Cardiac fibroblast (primary cell): Measurements from ENCODE around the gene SORBS2.
A peak's percentile ranks its signal among the peaks of the same experiment; 100 is the strongest.
"Not testable (repeated sequence)": the region's sequence is repeated elsewhere in the genome, so short reads cannot be mapped to it uniquely, and the experiment has no call there.

Experiments
- DNase-seq, 2 donors: peaks; one replicate each; pipeline versions ENCODE4 v3.0.0 to v3.0.0-alpha.2; 2010; ENCODE audit warnings: low read depth in 2 of 2
- H3K4me3 ChIP-seq, 2 donors: replicated peaks in 1 of 2; 1 replicate in 1 of 2; 2 replicates in 1 of 2; pipeline ENCODE4 v1.5.1; 2011; ENCODE audit warnings: low read depth in 2 of 2, low read length in 2 of 2, mild to moderate bottlenecking in 2 of 2, moderate library complexity in 1 of 2
- TF ChIP-seq, protein P1 (sequence below): IDR thresholded peaks from one replicate; pipeline ENCODE4 v1.5.1; 2011; ENCODE audit warnings: low read depth, mild to moderate bottlenecking, low read length, inconsistent platforms

SORBS2 gene

DNA sequence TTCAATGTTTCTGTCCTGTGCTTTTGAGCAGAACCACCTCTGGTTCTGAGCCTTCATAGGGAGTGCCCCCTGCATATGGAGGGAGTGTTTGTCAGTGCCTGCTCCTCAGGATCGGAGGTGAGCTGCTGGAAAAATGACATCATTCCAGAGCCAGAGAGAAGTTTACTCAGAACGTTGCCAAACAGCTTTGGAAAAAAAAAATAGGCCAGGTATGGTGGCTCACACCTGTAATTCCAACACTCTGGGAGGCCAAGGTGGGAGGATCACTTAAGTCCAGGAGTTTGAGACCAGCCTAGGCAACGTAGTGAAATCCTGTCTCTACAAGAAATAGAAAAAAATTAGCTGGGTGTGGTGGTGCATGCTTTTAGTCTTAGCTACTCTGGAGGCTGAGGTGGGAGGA, 249.5 kb downstream of the SORBS2 start:
- no peak for DNase-seq
- TF ChIP-seq, protein P1, sequence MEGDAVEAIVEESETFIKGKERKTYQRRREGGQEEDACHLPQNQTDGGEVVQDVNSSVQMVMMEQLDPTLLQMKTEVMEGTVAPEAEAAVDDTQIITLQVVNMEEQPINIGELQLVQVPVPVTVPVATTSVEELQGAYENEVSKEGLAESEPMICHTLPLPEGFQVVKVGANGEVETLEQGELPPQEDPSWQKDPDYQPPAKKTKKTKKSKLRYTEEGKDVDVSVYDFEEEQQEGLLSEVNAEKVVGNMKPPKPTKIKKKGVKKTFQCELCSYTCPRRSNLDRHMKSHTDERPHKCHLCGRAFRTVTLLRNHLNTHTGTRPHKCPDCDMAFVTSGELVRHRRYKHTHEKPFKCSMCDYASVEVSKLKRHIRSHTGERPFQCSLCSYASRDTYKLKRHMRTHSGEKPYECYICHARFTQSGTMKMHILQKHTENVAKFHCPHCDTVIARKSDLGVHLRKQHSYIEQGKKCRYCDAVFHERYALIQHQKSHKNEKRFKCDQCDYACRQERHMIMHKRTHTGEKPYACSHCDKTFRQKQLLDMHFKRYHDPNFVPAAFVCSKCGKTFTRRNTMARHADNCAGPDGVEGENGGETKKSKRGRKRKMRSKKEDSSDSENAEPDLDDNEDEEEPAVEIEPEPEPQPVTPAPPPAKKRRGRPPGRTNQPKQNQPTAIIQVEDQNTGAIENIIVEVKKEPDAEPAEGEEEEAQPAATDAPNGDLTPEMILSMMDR = no peak
- no peak overlapping the region for H3K4me3 ChIP-seq

DNA sequence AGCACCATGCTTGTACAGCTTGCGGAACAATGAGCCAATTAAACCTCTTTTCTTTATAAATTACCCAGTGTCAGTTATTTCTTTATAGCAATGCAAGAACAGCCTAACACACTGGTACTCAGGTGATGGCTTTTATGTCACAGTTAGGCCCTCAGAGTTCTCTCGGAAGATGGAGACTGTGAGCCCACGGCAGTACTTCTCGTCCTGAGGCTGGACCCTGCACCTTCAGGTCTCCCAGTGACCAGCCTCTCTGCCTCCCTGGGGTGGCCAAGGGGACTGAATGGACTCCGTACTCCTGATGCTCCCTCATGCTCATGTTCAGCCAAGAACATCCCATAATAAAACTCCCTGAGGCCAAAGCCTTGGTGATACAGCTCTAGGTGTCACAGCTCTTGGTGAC, 251.7 kb downstream of the SORBS2 start:
- TF ChIP-seq, protein P1 = no peak
- no peak for DNase-seq
- no peak overlapping the region for H3K4me3 ChIP-seq

DNA sequence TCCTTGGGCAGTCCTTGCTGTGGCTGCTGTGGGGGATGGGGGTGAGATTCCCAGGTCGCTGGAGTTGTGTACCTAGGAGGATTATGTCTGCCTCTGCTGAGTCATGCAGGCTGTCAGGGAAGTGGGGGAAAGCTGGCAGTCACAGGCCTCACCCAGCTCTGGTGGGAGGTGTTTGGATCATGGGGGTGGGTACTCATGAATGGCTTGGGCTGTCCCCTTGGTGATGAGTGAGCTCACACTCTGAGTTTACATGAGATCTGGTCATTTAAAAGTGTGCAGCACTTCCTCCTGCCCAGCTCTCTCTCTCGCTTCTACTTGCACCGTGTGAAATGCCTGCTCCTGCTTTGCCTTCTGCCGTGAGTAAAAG, 252.1 kb downstream of the SORBS2 start:
- no peak overlapping the region for H3K4me3 ChIP-seq
- TF ChIP-seq, protein P1 = no peak
- DNase-seq = peak; percentile 77 to 79

DNA sequence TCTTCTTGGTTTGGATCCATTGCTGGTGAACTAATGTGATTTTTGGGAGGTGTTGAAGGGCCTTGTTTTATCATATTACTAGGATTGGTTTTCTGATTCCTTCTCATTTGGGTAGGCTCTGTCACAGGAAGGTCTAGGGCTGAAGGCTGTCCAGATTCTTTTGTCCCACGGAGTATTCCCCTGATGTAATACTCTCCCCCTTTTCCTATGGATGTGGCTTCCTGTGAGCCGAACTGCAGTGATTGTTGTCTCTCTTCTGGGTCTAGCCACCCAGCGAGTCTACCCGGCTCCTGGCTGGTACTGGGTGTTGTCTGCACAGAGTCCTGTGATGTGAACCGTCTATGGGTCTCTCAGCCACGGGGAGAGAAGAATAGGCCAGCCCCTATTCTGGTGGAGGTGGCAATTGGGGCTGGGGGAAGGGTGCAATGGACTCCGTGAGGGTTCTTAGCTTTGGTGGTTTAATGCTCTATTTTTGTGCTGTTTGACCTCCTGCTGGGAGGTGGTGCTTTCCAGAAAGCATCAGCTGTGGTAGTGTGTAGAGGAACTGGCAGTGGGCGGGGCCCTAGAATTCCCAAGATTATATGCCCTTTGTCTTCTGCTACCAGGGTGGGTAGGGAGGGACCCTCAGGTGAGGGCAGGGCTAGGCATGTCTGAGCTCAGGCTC, 252.6 kb downstream of the SORBS2 start:
- not testable (repeated sequence) for H3K4me3 ChIP-seq, DNase-seq

DNA sequence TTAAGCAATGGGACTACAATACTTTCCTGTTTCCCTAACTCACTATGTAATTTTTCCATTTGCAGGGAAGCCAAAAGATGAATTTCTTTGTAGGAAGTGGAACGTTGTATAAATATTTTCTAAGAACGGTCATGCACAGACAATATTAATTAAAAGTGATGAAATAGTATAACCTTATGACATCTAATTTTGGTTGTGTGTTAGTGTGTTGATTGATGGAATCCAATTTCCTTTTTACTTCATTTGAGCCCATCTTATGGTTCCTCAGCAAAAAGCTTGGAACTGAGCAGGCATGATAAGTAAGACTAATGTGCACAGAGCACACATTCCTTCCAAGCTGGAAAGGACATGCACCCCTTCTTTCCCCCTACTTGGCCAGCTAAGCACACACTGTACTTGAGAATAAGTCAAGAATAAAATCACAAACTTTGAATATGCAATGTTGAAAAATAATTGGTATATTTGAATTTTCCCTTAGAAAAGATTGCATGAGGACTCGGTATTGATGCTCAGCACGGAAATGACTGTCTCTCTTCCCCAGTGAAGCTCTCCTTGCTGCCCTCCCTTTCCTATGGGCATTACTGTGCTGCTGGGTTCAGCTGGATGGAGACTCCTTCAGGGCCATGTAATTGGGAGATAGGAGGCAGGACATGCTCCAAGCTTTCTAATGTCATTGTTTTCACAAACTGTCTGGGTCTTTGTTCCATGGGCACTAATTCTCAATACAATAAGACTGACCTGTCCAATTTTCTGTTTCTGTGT, 257.4 kb downstream of the SORBS2 start:
- TF ChIP-seq, protein P1 = no peak
- DNase-seq = no peak
- no peak overlapping the region for H3K4me3 ChIP-seq

DNA sequence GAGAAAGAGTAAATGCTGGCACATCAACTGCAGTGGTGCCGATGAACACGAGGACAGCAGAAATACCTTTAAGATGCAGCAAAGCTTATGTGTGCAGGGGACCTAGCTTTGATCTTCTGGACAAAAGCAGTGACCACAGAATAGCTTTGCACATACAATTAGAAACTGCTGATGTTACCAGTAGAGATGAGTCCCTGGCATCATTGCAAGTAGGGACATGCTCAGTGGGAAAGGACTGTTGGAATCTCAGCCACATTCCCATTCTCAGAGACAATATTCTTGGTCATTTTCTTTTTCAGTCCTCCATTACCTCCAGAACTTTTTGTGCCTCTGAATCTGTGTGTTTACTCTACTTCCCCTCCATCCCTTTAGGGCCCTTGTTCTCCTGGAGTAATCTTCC, 259.7 kb downstream of the SORBS2 start:
- TF ChIP-seq, protein P1 = no peak
- DNase-seq = no peak
- no peak overlapping the region for H3K4me3 ChIP-seq

DNA sequence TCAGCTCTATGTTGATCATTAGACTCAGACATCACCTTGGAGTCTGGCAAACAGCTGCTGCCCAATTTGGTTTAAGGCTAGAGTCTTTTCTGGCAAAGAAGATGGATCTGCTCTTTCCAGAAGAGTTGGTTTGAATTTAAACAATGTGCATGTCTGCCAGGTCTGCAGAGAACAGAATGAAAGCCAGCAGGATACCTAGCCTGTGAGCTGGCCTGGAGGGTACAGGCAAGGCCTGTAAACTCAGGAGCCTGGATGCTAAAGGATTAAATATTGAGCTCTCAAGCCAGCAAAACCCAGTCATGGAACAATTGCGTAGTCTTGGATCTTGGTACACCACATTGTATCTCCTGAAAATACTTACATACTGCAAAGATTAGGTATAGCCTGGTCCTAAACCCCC, 261.1 kb downstream of the SORBS2 start:
- no peak for DNase-seq
- no peak overlapping the region for H3K4me3 ChIP-seq
- TF ChIP-seq, protein P1 = no peak
